GM23248 (cell line): ENCODE data around the gene PLA2G4F.

Experiments used
- EZH2 ChIP-seq: fragments of 200-600 bp; sonication (generic); IDR thresholded peaks from 2 replicates; pipeline ENCODE4 v1.6.1; 2018; ENCODE audit warnings: antibody characterized with exemption, mild to moderate bottlenecking; ENCODE audit not compliant: insufficient read depth, poor library complexity, severe bottlenecking
- EZH2phosphoT487 ChIP-seq: fragments of 200-600 bp; sonication (generic); IDR thresholded peaks from 2 replicates; pipeline ENCODE4 v1.6.1; 2018; ENCODE audit warnings: antibody characterized with exemption, moderate library complexity, mild to moderate bottlenecking, low read depth; ENCODE audit not compliant: insufficient read depth

GRCh38 chr15:42194513-42194912 is 38.1 kb upstream of the PLA2G4F start:
- TF ChIP-seq EZH2phosphoT487 (no peak), EZH2 (no peak)
